Activated naive CD4-positive, alpha-beta T cell treated with anti-CD3 and anti-CD28 coated beads for 36 hours (primary cell): Measurements from ENCODE around the gene NKD1. TPM values are rescaled to one million over a fixed set of nuclear protein-coding genes. Genes with fewer than 3 reads are reported as not detected.

ENCODE experiments used
- CTCF ChIA-PET: fragments of 350-600 bp; sonication (Branson Sonifier 250); formaldehyde crosslinking; loops from one replicate; lab custom pipeline; 2021; ENCODE audit warnings: antibody characterized with exemption; lab: Charles Lee
- DNase-seq: peaks from one replicate; pipeline ENCODE4 v3.0.0-alpha.2; 2020
- H3K27ac Mint-ChIP-seq: one replicate; pipeline ENCODE4 v1.8.0; 2021; ENCODE audit warnings: mild to moderate bottlenecking, mixed read lengths
- H3K27me3 Mint-ChIP-seq: one replicate; pipeline ENCODE4 v1.8.0; 2021; ENCODE audit warnings: low read depth, mixed read lengths
- H3K36me3 Mint-ChIP-seq: one replicate; pipeline ENCODE4 v1.8.0; 2021; ENCODE audit warnings: low read depth, mixed read lengths
- H3K4me1 Mint-ChIP-seq: one replicate; pipeline ENCODE4 v1.8.0; 2021; ENCODE audit warnings: low read depth, mixed read lengths
- H3K4me3 Mint-ChIP-seq: one replicate; pipeline ENCODE4 v1.8.0; 2021; ENCODE audit warnings: mild to moderate bottlenecking, moderate library complexity, mixed read lengths
- H3K9me3 Mint-ChIP-seq: one replicate; pipeline ENCODE4 v1.8.0; 2021; ENCODE audit warnings: mixed read lengths
- intact Hi-C: fragments of 100-400 bp; cut with micrococcal nuclease; formaldehyde crosslinking; loops from one replicate; pipeline ENCODE4 v1.15.1; 2023
- total RNA-seq, 2 experiments: library from RNA; stranded (reverse); gene quantifications; one replicate each; pipeline ENCODE4 v1.2.3, GENCODE V29; 2021

Gene NKD1
- total RNA-seq, 2 experiments from 2014 or later = 2.6 to 3.2 TPM

- H3K4me3 Mint-ChIP-seq = no peak overlapping the region
Observed at GRCh38 chr16:50523710-50524109, 24.5 kb upstream of the NKD1 start.

GRCh38 chr16:50525262-50525661 is 22.9 kb upstream of the NKD1 start:
- CTCF ChIA-PET = interaction anchor here (0.6 to 0.9 kb wide), 2 partner anchors 330 to 458 kb away, joined by 3 to 4 read pairs; no protein-coding TSS in a partner anchor
- peaks cover under 1% of the 10 kb centered on the region for H3K36me3 Mint-ChIP-seq
- H3K4me1 Mint-ChIP-seq = no peaks in the 10 kb centered on the region

More at GRCh38 chr16:50523710-50524109, 24.5 kb upstream of the NKD1 start:
- CTCF ChIA-PET = interaction anchor here (1.0 to 1.1 kb wide), 2 partner anchors 9 to 13 kb away, joined by 3 read pairs; no protein-coding TSS in a partner anchor
- H3K36me3 Mint-ChIP-seq = no peaks in the 10 kb centered on the region
- no peaks in the 10 kb centered on the region for H3K4me1 Mint-ChIP-seq
- H3K27ac Mint-ChIP-seq = no peak overlapping the region
- no peak for DNase-seq
- H3K9me3 Mint-ChIP-seq = no peaks in the 10 kb centered on the region
- intact Hi-C loops = no loop called here
- H3K27me3 Mint-ChIP-seq = no peaks in the 10 kb centered on the region

GRCh38 chr16:50525716-50526115 is 22.5 kb upstream of the NKD1 start:
- Mint-ChIP-seq H3K36me3 (peaks cover 1% of the 10 kb centered on the region), H3K9me3 (peaks cover 16% of the 10 kb centered on the region), H3K4me3 (no peak overlapping the region), H3K27ac (no peak overlapping the region), H3K27me3 (no peaks in the 10 kb centered on the region), H3K4me1 (no peaks in the 10 kb centered on the region)
- CTCF ChIA-PET = no interaction called here
- intact Hi-C loops = no loop called here
- DNase-seq = no peak

More at GRCh38 chr16:50525262-50525661, 22.9 kb upstream of the NKD1 start:
- intact Hi-C loops = no loop called here
- Mint-ChIP-seq H3K27me3 (no peaks in the 10 kb centered on the region), H3K4me3 (no peak overlapping the region), H3K27ac (no peak overlapping the region), H3K9me3 (peaks cover 13% of the 10 kb centered on the region)
- DNase-seq = no peak

GRCh38 chr16:50526249-50526648 is 21.9 kb upstream of the NKD1 start:
- H3K36me3 Mint-ChIP-seq = peaks cover 1% of the 10 kb centered on the region
- no peaks in the 10 kb centered on the region for H3K27me3 Mint-ChIP-seq
- H3K9me3 Mint-ChIP-seq = peaks cover 16% of the 10 kb centered on the region
- no peaks in the 10 kb centered on the region for H3K4me1 Mint-ChIP-seq
- H3K4me3 Mint-ChIP-seq = no peak overlapping the region
- no peak for DNase-seq
- intact Hi-C loops = no loop called here
- H3K27ac Mint-ChIP-seq = no peak overlapping the region
- CTCF ChIA-PET = no interaction called here

- CTCF ChIA-PET = no interaction called here
- Mint-ChIP-seq H3K4me3 (no peak overlapping the region), H3K27ac (no peak overlapping the region), H3K4me1 (no peaks in the 10 kb centered on the region), H3K36me3 (peaks cover 1% of the 10 kb centered on the region), H3K27me3 (no peaks in the 10 kb centered on the region), H3K9me3 (peaks cover 16% of the 10 kb centered on the region)
- no peak for DNase-seq
- intact Hi-C loops = no loop called here
Observed at GRCh38 chr16:50526796-50527195, 21.4 kb upstream of the NKD1 start.

- H3K4me1 Mint-ChIP-seq = no peaks in the 10 kb centered on the region
- CTCF ChIA-PET = interaction anchor here (1.0 kb wide), 1 partner anchor 18 kb away, joined by 3 read pairs; no protein-coding TSS in a partner anchor
- H3K9me3 Mint-ChIP-seq = peaks cover 16% of the 10 kb centered on the region
- no peaks in the 10 kb centered on the region for H3K27me3 Mint-ChIP-seq
- peaks cover 1% of the 10 kb centered on the region for H3K36me3 Mint-ChIP-seq
- H3K4me3 Mint-ChIP-seq = no peak overlapping the region
- H3K27ac Mint-ChIP-seq = no peak overlapping the region
- DNase-seq = no peak
- intact Hi-C loops = no loop called here
Observed at GRCh38 chr16:50528820-50529219, 19.4 kb upstream of the NKD1 start.

GRCh38 chr16:50529334-50529733 is 18.9 kb upstream of the NKD1 start:
- DNase-seq = no peak
- H3K9me3 Mint-ChIP-seq = peaks cover 16% of the 10 kb centered on the region
- intact Hi-C loops = no loop called here
- no peak overlapping the region for H3K4me3 Mint-ChIP-seq
- peaks cover 1% of the 10 kb centered on the region for H3K36me3 Mint-ChIP-seq
- no peaks in the 10 kb centered on the region for H3K27me3 Mint-ChIP-seq
- H3K4me1 Mint-ChIP-seq = no peaks in the 10 kb centered on the region
- CTCF ChIA-PET = interaction anchor here (1.0 kb wide), 1 partner anchor 19 kb away, joined by 3 read pairs; no protein-coding TSS in a partner anchor
- no peak overlapping the region for H3K27ac Mint-ChIP-seq

- H3K4me1 Mint-ChIP-seq = no peaks in the 10 kb centered on the region
- no peak for DNase-seq
- peaks cover 16% of the 10 kb centered on the region for H3K9me3 Mint-ChIP-seq
- H3K4me3 Mint-ChIP-seq = no peak overlapping the region
- no peaks in the 10 kb centered on the region for H3K27me3 Mint-ChIP-seq
- CTCF ChIA-PET = interaction anchor here (0.6 kb wide), 1 partner anchor 97 kb away, joined by 4 read pairs; no protein-coding TSS in a partner anchor
- no peak overlapping the region for H3K27ac Mint-ChIP-seq
- intact Hi-C loops = no loop called here
- peaks cover 1% of the 10 kb centered on the region for H3K36me3 Mint-ChIP-seq
Observed at GRCh38 chr16:50530277-50531236, 17.6 kb upstream of the NKD1 start.

GRCh38 chr16:50531359-50531758 is 16.8 kb upstream of the NKD1 start:
- no peak overlapping the region for H3K4me3 Mint-ChIP-seq
- no peak overlapping the region for H3K27ac Mint-ChIP-seq
- intact Hi-C loops = no loop called here
- DNase-seq = no peak
- peaks cover 16% of the 10 kb centered on the region for H3K9me3 Mint-ChIP-seq
- peaks cover 1% of the 10 kb centered on the region for H3K36me3 Mint-ChIP-seq
- CTCF ChIA-PET = no interaction called here
- no peaks in the 10 kb centered on the region for H3K27me3 Mint-ChIP-seq
- no peaks in the 10 kb centered on the region for H3K4me1 Mint-ChIP-seq

GRCh38 chr16:50531901-50532300 is 16.3 kb upstream of the NKD1 start:
- Mint-ChIP-seq H3K27ac (no peak overlapping the region), H3K9me3 (peaks cover 16% of the 10 kb centered on the region), H3K4me3 (no peak overlapping the region), H3K36me3 (peaks cover 1% of the 10 kb centered on the region), H3K27me3 (no peaks in the 10 kb centered on the region), H3K4me1 (no peaks in the 10 kb centered on the region)
- intact Hi-C loops = no loop called here
- no peak for DNase-seq
- CTCF ChIA-PET = interaction anchor here (1.5 kb wide), 1 partner anchor 275 kb away, joined by 4 read pairs; no protein-coding TSS in a partner anchor

- H3K9me3 Mint-ChIP-seq = peaks cover 16% of the 10 kb centered on the region
- no peaks in the 10 kb centered on the region for H3K4me1 Mint-ChIP-seq
- no peaks in the 10 kb centered on the region for H3K27me3 Mint-ChIP-seq
- H3K4me3 Mint-ChIP-seq = no peak overlapping the region
- no peak overlapping the region for H3K27ac Mint-ChIP-seq
- intact Hi-C loops = no loop called here
- peaks cover 1% of the 10 kb centered on the region for H3K36me3 Mint-ChIP-seq
- no peak for DNase-seq
- CTCF ChIA-PET = interaction anchor here (0.6 to 1.5 kb wide), 3 partner anchors 9 to 274 kb away, joined by 3 to 4 read pairs (median 4); no protein-coding TSS in a partner anchor
Observed at GRCh38 chr16:50532576-50532975, 15.6 kb upstream of the NKD1 start.

GRCh38 chr16:50533317-50533716 is 14.9 kb upstream of the NKD1 start:
- DNase-seq = no peak
- peaks cover 16% of the 10 kb centered on the region for H3K9me3 Mint-ChIP-seq
- H3K27me3 Mint-ChIP-seq = no peaks in the 10 kb centered on the region
- no peaks in the 10 kb centered on the region for H3K4me1 Mint-ChIP-seq
- no peak overlapping the region for H3K4me3 Mint-ChIP-seq
- H3K27ac Mint-ChIP-seq = no peak overlapping the region
- CTCF ChIA-PET = interaction anchor here (0.6 to 1.5 kb wide), 3 partner anchors 10 to 273 kb away, joined by 3 to 4 read pairs (median 4); no protein-coding TSS in a partner anchor
- H3K36me3 Mint-ChIP-seq = peaks cover 1% of the 10 kb centered on the region
- intact Hi-C loops = no loop called here
